Colonic mucosa (tissue), 4 donors: ENCODE data around the gene RHBG. TPM values are rescaled to one million over a fixed set of nuclear protein-coding genes. Genes with fewer than 3 reads are reported as not detected.
A peak's percentile ranks its signal among the peaks of the same experiment; 100 is the strongest.

Experiments
- DNase-seq: peaks from one replicate; pipeline ENCODE4 v3.0.0-alpha.2; 2020
- H3K27ac ChIP-seq: fragments of 200-600 bp; one replicate; pipeline ENCODE4 v1.8.0; 2021
- H3K27me3 ChIP-seq: fragments of 200-600 bp; one replicate; pipeline ENCODE4 v1.8.0; 2021
- H3K36me3 ChIP-seq: fragments of 200-600 bp; one replicate; pipeline ENCODE4 v1.8.0; 2021
- H3K4me1 ChIP-seq: fragments of 200-600 bp; one replicate; pipeline ENCODE4 v1.8.0; 2021; ENCODE audit warnings: mild to moderate bottlenecking
- H3K4me3 ChIP-seq: fragments of 200-600 bp; one replicate; pipeline ENCODE4 v1.8.0; 2021
- H3K9ac ChIP-seq, 2 donors: one replicate each; pipeline ENCODE4 v1.7.0; 2013; ENCODE audit warnings: control low read depth in 2 of 2, low read depth in 2 of 2, low read length in 2 of 2
- H3K9me3 ChIP-seq: fragments of 200-600 bp; one replicate; pipeline ENCODE4 v1.8.0; 2021
- intact Hi-C: fragments of 100-400 bp; cut with DNase I; formaldehyde crosslinking; loops from one replicate; pipeline ENCODE4 v1.14.1; 2022
- total RNA-seq, 2 donors: library from RNA; stranded (reverse); fragmentation: NEBNext Ultra II Directional in 1 of 2; extraction: Animal tissue kit (Norgen Biotek cat#: 25700) in 1 of 2; gene quantifications; one replicate each; pipeline ENCODE4 v1.2.1, GENCODE V29; 2021
- TF ChIP-seq, protein P1 (sequence below): fragments of 200-600 bp; IDR thresholded peaks from one replicate; pipeline ENCODE4 v1.8.0; 2022; ENCODE audit warnings: antibody characterized with exemption, mild to moderate bottlenecking
- donor health status: healthy.
- donor health status: DM: no; HTN: no; CAD: no.
- donor health status: DM: no; HTN: no; CAD: no.

RHBG gene
- total RNA-seq, 2 donors from 2014 or later = 0.12 TPM; not detected in 1

GRCh38 chr1:156421939-156422601 is 53.1 kb downstream of the RHBG start:
- TF ChIP-seq, protein P1, sequence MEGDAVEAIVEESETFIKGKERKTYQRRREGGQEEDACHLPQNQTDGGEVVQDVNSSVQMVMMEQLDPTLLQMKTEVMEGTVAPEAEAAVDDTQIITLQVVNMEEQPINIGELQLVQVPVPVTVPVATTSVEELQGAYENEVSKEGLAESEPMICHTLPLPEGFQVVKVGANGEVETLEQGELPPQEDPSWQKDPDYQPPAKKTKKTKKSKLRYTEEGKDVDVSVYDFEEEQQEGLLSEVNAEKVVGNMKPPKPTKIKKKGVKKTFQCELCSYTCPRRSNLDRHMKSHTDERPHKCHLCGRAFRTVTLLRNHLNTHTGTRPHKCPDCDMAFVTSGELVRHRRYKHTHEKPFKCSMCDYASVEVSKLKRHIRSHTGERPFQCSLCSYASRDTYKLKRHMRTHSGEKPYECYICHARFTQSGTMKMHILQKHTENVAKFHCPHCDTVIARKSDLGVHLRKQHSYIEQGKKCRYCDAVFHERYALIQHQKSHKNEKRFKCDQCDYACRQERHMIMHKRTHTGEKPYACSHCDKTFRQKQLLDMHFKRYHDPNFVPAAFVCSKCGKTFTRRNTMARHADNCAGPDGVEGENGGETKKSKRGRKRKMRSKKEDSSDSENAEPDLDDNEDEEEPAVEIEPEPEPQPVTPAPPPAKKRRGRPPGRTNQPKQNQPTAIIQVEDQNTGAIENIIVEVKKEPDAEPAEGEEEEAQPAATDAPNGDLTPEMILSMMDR = no peak
- Histone ChIP-seq H3K36me3 (no peaks in the 10 kb centered on the region), H3K27me3 (peaks cover 65% of the 10 kb centered on the region), H3K9me3 (no peaks in the 10 kb centered on the region), H3K27ac (no peak overlapping the region), H3K4me3 (peak overlapping the region; percentile 31), H3K9ac (peak overlapping the region in 1 of 2 donors; percentile 44), H3K4me1 (peaks cover 18% of the 10 kb centered on the region)
- DNase-seq = no peak
- intact Hi-C loops = no loop called here

DNA sequence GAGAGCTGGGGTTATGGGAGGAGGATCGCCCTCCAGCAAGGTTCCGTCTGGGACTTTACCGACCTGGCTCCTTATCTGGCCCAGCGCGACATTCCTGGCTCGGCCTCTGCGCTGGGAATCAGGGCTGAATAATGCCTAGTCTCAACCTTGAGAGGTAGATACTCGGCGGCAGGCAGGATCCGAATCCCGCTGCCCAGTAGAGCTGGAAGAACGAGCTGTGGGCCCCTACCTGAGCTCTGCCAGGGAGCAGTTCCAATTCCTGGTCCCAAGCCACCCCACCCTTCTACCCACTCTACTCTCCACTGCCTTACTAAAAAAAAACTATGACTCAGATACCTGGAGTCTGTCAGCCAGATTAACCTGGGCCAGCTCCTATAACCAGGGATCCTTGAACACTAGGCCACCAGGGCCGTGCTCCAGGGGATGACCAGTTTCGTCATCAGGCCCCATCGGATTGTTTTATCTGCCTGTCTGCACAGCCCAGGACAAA is 53.6 kb downstream of the RHBG start:
- DNase-seq = no peak
- Histone ChIP-seq H3K27me3 (peaks cover 60% of the 10 kb centered on the region), H3K9ac (no peak overlapping the region)

GRCh38 chr1:156423422-156424352 is 54.7 kb downstream of the RHBG start:
- intact Hi-C loops = no loop called here
- H3K27me3 ChIP-seq = peaks cover 57% of the 10 kb centered on the region

More for the DNA sequence above, 53.6 kb downstream of the RHBG start:
- Histone ChIP-seq H3K27ac (no peak overlapping the region), H3K4me1 (peaks cover 18% of the 10 kb centered on the region), H3K36me3 (no peaks in the 10 kb centered on the region), H3K4me3 (no peak overlapping the region), H3K9me3 (no peaks in the 10 kb centered on the region)
- TF ChIP-seq, protein P1 = no peak
- intact Hi-C loops = no loop called here

GRCh38 chr1:156424806-156425432 is 55.9 kb downstream of the RHBG start:
- Histone ChIP-seq H3K4me3 (no peak overlapping the region), H3K27me3 (peaks cover 58% of the 10 kb centered on the region), H3K4me1 (peaks cover 17% of the 10 kb centered on the region), H3K27ac (no peak overlapping the region), H3K9ac (no peak overlapping the region), H3K9me3 (no peaks in the 10 kb centered on the region), H3K36me3 (no peaks in the 10 kb centered on the region)
- TF ChIP-seq, protein P1 = no peak
- intact Hi-C loops = no loop called here
- no peak for DNase-seq

More at GRCh38 chr1:156423422-156424352, 54.7 kb downstream of the RHBG start:
- no peaks in the 10 kb centered on the region for H3K36me3 ChIP-seq
- H3K9me3 ChIP-seq = no peaks in the 10 kb centered on the region
- no peak overlapping the region for H3K4me3 ChIP-seq
- H3K27ac ChIP-seq = no peak overlapping the region
- TF ChIP-seq, protein P1 = no peak
- H3K4me1 ChIP-seq = peaks cover 18% of the 10 kb centered on the region
- DNase-seq = no peak
- no peak overlapping the region for H3K9ac ChIP-seq

GRCh38 chr1:156425943-156426342 is 56.9 kb downstream of the RHBG start:
- no peaks in the 10 kb centered on the region for H3K9me3 ChIP-seq
- intact Hi-C loops = no loop called here
- peaks cover 54% of the 10 kb centered on the region for H3K27me3 ChIP-seq
- H3K9ac ChIP-seq = no peak overlapping the region
- DNase-seq = no peak
- TF ChIP-seq, protein P1 = no peak
- peaks cover 7% of the 10 kb centered on the region for H3K4me1 ChIP-seq
- no peak overlapping the region for H3K27ac ChIP-seq
- H3K4me3 ChIP-seq = no peak overlapping the region
- H3K36me3 ChIP-seq = no peaks in the 10 kb centered on the region
